Pancreas (tissue), 10 donors: ENCODE measurements around the gene ST6GALNAC3. TPM values are rescaled to one million over a fixed set of nuclear protein-coding genes. Genes with fewer than 3 reads are reported as not detected.

Source experiments
- ATAC-seq, 4 donors: fragments of 200-7000 bp; cut with Tn5 transposase; one replicate each; pipeline versions ENCODE4 v1.8.0 to v1.9.1; 2020; ENCODE audit warnings: mild to moderate bottlenecking in 4 of 4, moderate library complexity in 4 of 4
- DNase-seq, 6 donors: peaks; one replicate each; pipeline ENCODE4 v3.0.0-alpha.2; 2020
- FAIRE-seq: peaks from 2 replicates; lab custom pipeline; 2012; peaks lifted over from hg19 to GRCh38; lab: Jason Lieb, UNC
- H3K27ac ChIP-seq, 4 donors: fragments of 200-600 bp; sonication (generic); 1 replicate in 3 of 4; 2 replicates in 1 of 4; pipeline versions ENCODE4 v1.5.0 to v1.8.0; 2020
- H3K27me3 ChIP-seq, 4 donors: fragments of 200-600 bp; one replicate each; pipeline ENCODE4 v1.8.0; 2021
- H3K36me3 ChIP-seq, 3 donors: fragments of 200-600 bp; sonication (generic) in 1 of 3; one replicate each; pipeline versions ENCODE4 v1.5.0 to v1.8.0; 2020 to 2021
- H3K4me1 ChIP-seq, 3 donors: fragments of 200-600 bp; one replicate each; pipeline ENCODE4 v1.8.0; 2021
- H3K4me3 ChIP-seq, 4 donors: fragments of 200-600 bp; sonication (generic) in 2 of 4; one replicate each; pipeline versions ENCODE4 v1.5.0 to v1.8.0; 2020 to 2021
- H3K9me3 ChIP-seq, 4 donors: fragments of 200-600 bp; one replicate each; pipeline ENCODE4 v1.8.0; 2021
- CTCF ChIP-seq, 4 donors: fragments of 200-600 bp; sonication (generic) in 3 of 4; IDR thresholded peaks; one replicate each; pipeline versions ENCODE4 v1.5.0 to v1.8.0; 2021; ENCODE audit warnings: antibody characterized with exemption in 4 of 4
- whole genome bisulfite sequencing, 2 donors: extraction: QIAGEN DNeasy Blood & Tissue Kit; methylation state at CpG; one replicate each; pipeline ENCODE4 v1.1.7; 2013; 5-methylcytosine and 5-hydroxymethylcytosine counted together
- intact Hi-C, 3 donors: fragments of 100-400 bp; cut with DNase I; formaldehyde crosslinking; loops; one replicate each; pipeline versions ENCODE4 v1.11.1 to v1.14.2; 2022
- polyA plus RNA-seq, 2 donors: library from polyadenylated mRNA; stranded (reverse); fragments of 200-250 nt; gene quantifications; one replicate each; pipeline ENCODE4 v1.2.3, GENCODE V29; 2013
- total RNA-seq, 6 donors: library from RNA; stranded (reverse); fragmentation: NEBNext Ultra II Directional in 4 of 6; extraction: Animal tissue kit (Norgen Biotek cat#: 25700) in 4 of 6; gene quantifications; one replicate each; pipeline versions ENCODE4 v1.2.1 to v1.2.4, GENCODE V29; 2021 to 2023
- donor health status: healthy with polysubstance abuse.
- donor health status: DM: no; HTN: no; CAD: no; lungs with moderate emphysema.
- donor health status: DM: no; HTN: no; CAD: no.
- donor health status: control.
- donor health status: control.
- donor health status: Bipolar disorder and iron deficiency.
- donor health status: DM: yes; HTN: yes; CAD: no.
- donor health status: DM: no; HTN: no; CAD: no.
- donor health status: DM: no; HTN: no; CAD: no.
- donor health status: DM: yes; HTN: yes; CAD: no.

The ST6GALNAC3 gene
- total and polyA plus RNA-seq, 8 donors: 0.35 to 2.0 (median 0.80) TPM

GRCh38 chr1:76395059-76395458 lies 320.5 kb downstream of the ST6GALNAC3 start:
- Histone ChIP-seq H3K4me3 (no peak overlapping the region), H3K27me3 (no peaks in the 10 kb centered on the region), H3K9me3 (no peaks in the 10 kb centered on the region), H3K27ac (no peak overlapping the region), H3K4me1 (no peaks in the 10 kb centered on the region), H3K36me3 (no peaks in the 10 kb centered on the region)
- intact Hi-C loops: no loop called here
- ATAC-seq (no peak), DNase-seq (no peak), FAIRE-seq (no peak)
- no peak for TF ChIP-seq CTCF (IDR thresholded peaks at IDR 0.05)
- whole genome bisulfite sequencing, 2 donors: 57 to 70% methylated on average over 2 of the region's 2 CpGs

GRCh38 chr1:76402128-76402527 lies 327.6 kb downstream of the ST6GALNAC3 start:
- no peak for ATAC-seq
- no peak for DNase-seq
- intact Hi-C loops: no loop called here
- no peak overlapping the region for H3K4me3 ChIP-seq
- H3K4me1 ChIP-seq: no peaks in the 10 kb centered on the region
- no peak for TF ChIP-seq CTCF (IDR thresholded peaks at IDR 0.05)
- H3K9me3 ChIP-seq: no peaks in the 10 kb centered on the region
- no peak overlapping the region for H3K27ac ChIP-seq
- 81 to 94% methylated on average over 2 of the region's 2 CpGs for WGBS, 2 donors
- H3K27me3 ChIP-seq: no peaks in the 10 kb centered on the region
- no peak for FAIRE-seq
- H3K36me3 ChIP-seq: no peaks in the 10 kb centered on the region

- Histone ChIP-seq H3K27ac (no peak overlapping the region), H3K4me1 (no peaks in the 10 kb centered on the region), H3K36me3 (no peaks in the 10 kb centered on the region), H3K9me3 (no peaks in the 10 kb centered on the region), H3K4me3 (no peak overlapping the region), H3K27me3 (no peaks in the 10 kb centered on the region)
- WGBS, 2 donors: 59 to 76% methylated on average over 3 of the region's 3 CpGs
- no peak for ATAC-seq
- FAIRE-seq: no peak
- no peak for TF ChIP-seq CTCF (IDR thresholded peaks at IDR 0.05)
- DNase-seq: no peak
- intact Hi-C loops: no loop called here
Observed at GRCh38 chr1:76408303-76408702, 333.8 kb downstream of the ST6GALNAC3 start.

- Histone ChIP-seq H3K27me3 (no peaks in the 10 kb centered on the region), H3K9me3 (no peaks in the 10 kb centered on the region), H3K27ac (no peak overlapping the region), H3K4me1 (no peaks in the 10 kb centered on the region), H3K36me3 (no peaks in the 10 kb centered on the region), H3K4me3 (no peak overlapping the region)
- no peak for ATAC-seq
- WGBS, 2 donors: 52 to 82% methylated on average over 2 of the region's 2 CpGs
- no peak for TF ChIP-seq CTCF (IDR thresholded peaks at IDR 0.05)
- FAIRE-seq: no peak
- no peak for DNase-seq
- intact Hi-C loops: no loop called here
Observed at GRCh38 chr1:76410499-76410898, 336.0 kb downstream of the ST6GALNAC3 start.

- no peak for FAIRE-seq
- Histone ChIP-seq H3K27ac (no peak overlapping the region), H3K27me3 (no peaks in the 10 kb centered on the region), H3K36me3 (no peaks in the 10 kb centered on the region), H3K9me3 (no peaks in the 10 kb centered on the region), H3K4me3 (no peak overlapping the region), H3K4me1 (no peaks in the 10 kb centered on the region)
- TF ChIP-seq CTCF (IDR thresholded peaks at IDR 0.05): no peak
- WGBS, 2 donors: 80 to 96% methylated on average over 3 of the region's 3 CpGs
- no peak for ATAC-seq
- DNase-seq: no peak
- intact Hi-C loops: no loop called here
Observed at GRCh38 chr1:76418531-76418930, 344.0 kb downstream of the ST6GALNAC3 start.
